A549 (cell line): ENCODE data around the gene DSTYK.

Source experiments
- BCL3 ChIP-seq: fragments of >200 bp; sonication (Bioruptor Twin); formaldehyde crosslinking; IDR thresholded peaks from 3 replicates; pipeline ENCODE4 v1.6.1; 2016
- CEBPB ChIP-seq, 2 experiments: fragments of >200 bp in 1 of 2; sonication (Bioruptor Twin) in 1 of 2; formaldehyde crosslinking in 1 of 2; IDR thresholded peaks; 2 replicates each; pipeline ENCODE4 v1.6.1; 2012 to 2016
- CHD4 ChIP-seq: fragments of 200-600 bp; sonication (generic); IDR thresholded peaks from 2 replicates; pipeline ENCODE4 v1.6.1; 2016; ENCODE audit warnings: antibody characterized with exemption, mild to moderate bottlenecking, borderline replicate concordance
- CTCF ChIP-seq: fragments of >200 bp; sonication (Bioruptor Twin); formaldehyde crosslinking; IDR thresholded peaks from 3 replicates; pipeline ENCODE4 v1.5.1; 2016
- ELK1 ChIP-seq: fragments of 150-350 bp; IDR thresholded peaks from 2 replicates; pipeline ENCODE4 v1.6.1; 2014; ENCODE audit warnings: low read depth, mild to moderate bottlenecking, low read length
- EP300 ChIP-seq, 2 experiments: fragments of >200 bp; sonication (Bioruptor Twin); formaldehyde crosslinking; IDR thresholded peaks; 2 replicates in 1 of 2; 3 replicates in 1 of 2; pipeline ENCODE4 v1.6.1; 2016 to 2017
- KDM5A ChIP-seq: fragments of 200-600 bp; sonication (generic); IDR thresholded peaks from 2 replicates; pipeline ENCODE4 v1.6.1; 2016; ENCODE audit warnings: antibody characterized with exemption, mild to moderate bottlenecking
- NR3C1 ChIP-seq: fragments of >200 bp; sonication (Bioruptor Twin); formaldehyde crosslinking; IDR thresholded peaks from 3 replicates; pipeline ENCODE4 v1.6.1; 2017
- POLR2A ChIP-seq: IDR thresholded peaks from 2 replicates; pipeline ENCODE4 v1.6.1; 2012; ENCODE audit warnings: mild to moderate bottlenecking, low read length
- REST ChIP-seq: fragments of 200-600 bp; sonication (generic); IDR thresholded peaks from 2 replicates; pipeline ENCODE4 v1.6.1; 2016; ENCODE audit warnings: antibody characterized with exemption, mild to moderate bottlenecking, moderate library complexity
- RFX5 ChIP-seq: fragments of 450-650 bp; IDR thresholded peaks from 2 replicates; pipeline ENCODE4 v1.7.1; 2014; ENCODE audit warnings: antibody characterized with exemption, mild to moderate bottlenecking, moderate library complexity
- USF2 ChIP-seq: fragments of 450-650 bp; IDR thresholded peaks from 2 replicates; pipeline ENCODE4 v1.6.1; 2014; ENCODE audit warnings: antibody characterized with exemption
- ZFP36 ChIP-seq: fragments of 450-650 bp; IDR thresholded peaks from 2 replicates; pipeline ENCODE4 v1.6.1; 2014; ENCODE audit warnings: borderline replicate concordance; ENCODE audit not compliant: partially characterized antibody

GRCh38 chr1:205183676-205184335 lies 27.7 kb downstream of the DSTYK start:
- no peak for TF ChIP-seq BCL3
- TF ChIP-seq EP300 (IDR thresholded peaks at IDR 0.05) = no peak
- no peak for TF ChIP-seq CTCF
- no peak for TF ChIP-seq CHD4
- no peak for TF ChIP-seq POLR2A
- TF ChIP-seq USF2 = no peak
- TF ChIP-seq ELK1 = no peak
- no peak for TF ChIP-seq CEBPB (IDR thresholded peaks at IDR 0.05)
- TF ChIP-seq REST = no peak
- TF ChIP-seq ZFP36 = no peak
- no peak for TF ChIP-seq KDM5A
- no peak for TF ChIP-seq NR3C1
- no peak for TF ChIP-seq RFX5
